Neural cell (in vitro differentiated cells): Measurements from ENCODE around the gene CLIP4. TPM values are rescaled to one million over a fixed set of nuclear protein-coding genes. Genes with fewer than 3 reads are reported as not detected.

Experiments used
- H2AFZ ChIP-seq: fragments of 200-600, 300-800 bp; sonication (generic), shearing (Covaris generic); 2 replicates; pipeline ENCODE4 v1.6.0; 2014; ENCODE audit warnings: low read depth, mild to moderate bottlenecking, antibody characterized with exemption, low read length, moderate library complexity
- H3F3A ChIP-seq: fragments of 200-600 bp; shearing (Covaris generic); 2 replicates; pipeline ENCODE4 v1.6.1; 2016; ENCODE audit warnings: mild to moderate bottlenecking, moderate library complexity, mixed read lengths, antibody characterized with exemption, low read length; ENCODE audit not compliant: insufficient read depth, poor library complexity, severe bottlenecking
- H3K27ac ChIP-seq: fragments of 200-600, 300-800 bp; sonication (generic), shearing (Covaris generic); 2 replicates; pipeline ENCODE4 v1.5.1; 2014; ENCODE audit warnings: mild to moderate bottlenecking, low read length, moderate library complexity
- H3K27me3 ChIP-seq: fragments of 300-800, 200-600 bp; sonication (generic), shearing (Covaris generic); 2 replicates; pipeline ENCODE4 v1.6.0; 2014; ENCODE audit warnings: mild to moderate bottlenecking, low read depth, low read length, moderate library complexity; ENCODE audit not compliant: insufficient read depth
- H3K36me3 ChIP-seq: fragments of 300-800, 200-600 bp; sonication (generic), shearing (Covaris generic); 2 replicates; pipeline ENCODE4 v1.5.1; 2014; ENCODE audit warnings: mild to moderate bottlenecking, antibody characterized with exemption, low read length, moderate library complexity; ENCODE audit not compliant: insufficient read depth
- H3K4me2 ChIP-seq: fragments of 300-800, 200-600 bp; sonication (generic), shearing (Covaris generic); 2 replicates; pipeline ENCODE4 v1.6.0; 2014; ENCODE audit warnings: mild to moderate bottlenecking, low read length
- H3K4me3 ChIP-seq: fragments of 300-800, 200-600 bp; sonication (generic), shearing (Covaris generic); 2 replicates; pipeline ENCODE4 v1.5.1; 2014; ENCODE audit warnings: mild to moderate bottlenecking, low read length, moderate library complexity
- H3K79me2 ChIP-seq: fragments of 200-600 bp; shearing (Covaris generic); replicated peaks from 2 replicates; pipeline ENCODE4 v1.6.0; 2014; ENCODE audit warnings: mild to moderate bottlenecking, low read length, moderate library complexity; ENCODE audit not compliant: insufficient read depth
- H3K9ac ChIP-seq: fragments of 300-800, 200-600 bp; sonication (generic), shearing (Covaris generic); 2 replicates; pipeline ENCODE4 v1.6.1; 2016; ENCODE audit warnings: mild to moderate bottlenecking, low read length, mixed read lengths
- H3K9me2 ChIP-seq: fragments of 200-600 bp; shearing (Covaris generic); 2 replicates; pipeline ENCODE4 v1.6.1; 2016; ENCODE audit warnings: mild to moderate bottlenecking, low read length, mixed read lengths; ENCODE audit not compliant: insufficient read depth
- H3K9me3 ChIP-seq: fragments of 200-600, 300-800 bp; sonication (generic), shearing (Covaris generic); 2 replicates; pipeline ENCODE4 v1.6.1; 2016; ENCODE audit warnings: mild to moderate bottlenecking, mixed run types, low read length, moderate library complexity, mixed read lengths
- H4K20me1 ChIP-seq: fragments of 200-600 bp; shearing (Covaris generic); 2 replicates; pipeline ENCODE4 v1.6.1; 2016; ENCODE audit warnings: mild to moderate bottlenecking, mixed run types; ENCODE audit not compliant: insufficient read depth
- EP300 ChIP-seq: fragments of 450-650 bp; conservative IDR thresholded peaks from 2 replicates; pipeline ENCODE4 v1.6.1; 2014; ENCODE audit warnings: antibody characterized with exemption, mild to moderate bottlenecking, moderate library complexity; ENCODE audit not compliant: poor library complexity, severe bottlenecking
- EZH2 ChIP-seq: fragments of 200-600, 300-800 bp; shearing (Covaris generic), sonication (generic); IDR thresholded peaks from 2 replicates; pipeline ENCODE4 v1.6.1; 2014; ENCODE audit warnings: antibody characterized with exemption, low read length, borderline replicate concordance, mild to moderate bottlenecking; ENCODE audit not compliant: insufficient read depth, poor library complexity, severe bottlenecking
- MXI1 ChIP-seq: fragments of 450-650 bp; conservative IDR thresholded peaks from 2 replicates; pipeline ENCODE4 v1.6.1; 2014; ENCODE audit warnings: antibody characterized with exemption, mild to moderate bottlenecking; ENCODE audit not compliant: poor library complexity, severe bottlenecking
- POLR2AphosphoS5 ChIP-seq: IDR thresholded peaks from 2 replicates; pipeline ENCODE4 v1.6.1; 2012
- RAD21 ChIP-seq: fragments of 450-650 bp; conservative IDR thresholded peaks from 2 replicates; pipeline ENCODE4 v1.6.1; 2014; ENCODE audit warnings: antibody characterized with exemption, mild to moderate bottlenecking, moderate library complexity
- SMC3 ChIP-seq: fragments of 450-650 bp; conservative IDR thresholded peaks from 2 replicates; pipeline ENCODE4 v1.6.1; 2014; ENCODE audit warnings: antibody characterized with exemption, mild to moderate bottlenecking, moderate library complexity; ENCODE audit not compliant: poor library complexity
- TAF1 ChIP-seq: IDR thresholded peaks from 2 replicates; pipeline ENCODE4 v1.6.1; 2012; ENCODE audit warnings: low read depth
- polyA plus RNA-seq: library from polyadenylated mRNA; depleted of rRNA; stranded (reverse); fragments of >200 nt; gene quantifications from 2 replicates; pipeline ENCODE4 v1.2.3, GENCODE V29; 2014
- TF ChIP-seq, protein P1 (sequence below): fragments of 450-650 bp; IDR thresholded peaks from 2 replicates; pipeline ENCODE4 v1.5.1; 2014; ENCODE audit warnings: antibody characterized with exemption, mild to moderate bottlenecking, moderate library complexity; ENCODE audit not compliant: poor library complexity, severe bottlenecking
- TF ChIP-seq, protein P2 (sequence below): IDR thresholded peaks from 2 replicates; pipeline ENCODE4 v1.6.1; 2012; ENCODE audit warnings: borderline replicate concordance

Gene CLIP4
- polyA plus RNA-seq, 1 donor from 2014 or later = 10.2 TPM

DNA sequence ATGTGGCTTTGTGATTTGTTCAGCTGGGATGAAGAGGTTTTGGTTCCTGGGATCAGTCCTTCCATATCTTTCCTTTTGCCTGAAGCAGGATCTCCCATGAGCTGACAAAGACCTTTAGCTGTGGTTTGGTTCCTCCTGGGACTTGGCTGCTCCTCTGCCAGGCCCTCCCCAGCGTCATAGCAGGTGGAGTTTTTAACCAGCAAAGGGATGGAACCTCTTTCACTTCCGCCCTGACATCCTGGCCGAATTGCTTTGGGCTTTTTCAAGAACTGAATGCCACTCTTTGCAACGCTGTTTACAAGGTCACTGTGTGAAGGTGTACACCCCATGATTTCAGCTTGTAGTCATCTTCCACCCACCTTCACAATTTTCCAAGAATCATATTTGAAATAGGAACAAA, 41.3 kb upstream of the CLIP4 start:
- Histone ChIP-seq H3K36me3 (no peaks in the 10 kb centered on the region), H3K4me3 (no peak overlapping the region), H3K9me3 (no peaks in the 10 kb centered on the region), H3K9me2 (no peaks in the 10 kb centered on the region), H2AFZ (no peak overlapping the region), H3K27me3 (no peaks in the 10 kb centered on the region), H3K27ac (no peak overlapping the region), H3K4me2 (no peak overlapping the region), H3F3A (no peaks in the 10 kb centered on the region), H3K79me2 (no peaks in the 10 kb centered on the region), H4K20me1 (no peaks in the 10 kb centered on the region), H3K9ac (no peak overlapping the region)
- TF ChIP-seq EP300 (no peak), RAD21 (no peak), POLR2AphosphoS5 (no peak), MXI1 (no peak), TAF1 (no peak), SMC3 (no peak)
- TF ChIP-seq, protein P1, sequence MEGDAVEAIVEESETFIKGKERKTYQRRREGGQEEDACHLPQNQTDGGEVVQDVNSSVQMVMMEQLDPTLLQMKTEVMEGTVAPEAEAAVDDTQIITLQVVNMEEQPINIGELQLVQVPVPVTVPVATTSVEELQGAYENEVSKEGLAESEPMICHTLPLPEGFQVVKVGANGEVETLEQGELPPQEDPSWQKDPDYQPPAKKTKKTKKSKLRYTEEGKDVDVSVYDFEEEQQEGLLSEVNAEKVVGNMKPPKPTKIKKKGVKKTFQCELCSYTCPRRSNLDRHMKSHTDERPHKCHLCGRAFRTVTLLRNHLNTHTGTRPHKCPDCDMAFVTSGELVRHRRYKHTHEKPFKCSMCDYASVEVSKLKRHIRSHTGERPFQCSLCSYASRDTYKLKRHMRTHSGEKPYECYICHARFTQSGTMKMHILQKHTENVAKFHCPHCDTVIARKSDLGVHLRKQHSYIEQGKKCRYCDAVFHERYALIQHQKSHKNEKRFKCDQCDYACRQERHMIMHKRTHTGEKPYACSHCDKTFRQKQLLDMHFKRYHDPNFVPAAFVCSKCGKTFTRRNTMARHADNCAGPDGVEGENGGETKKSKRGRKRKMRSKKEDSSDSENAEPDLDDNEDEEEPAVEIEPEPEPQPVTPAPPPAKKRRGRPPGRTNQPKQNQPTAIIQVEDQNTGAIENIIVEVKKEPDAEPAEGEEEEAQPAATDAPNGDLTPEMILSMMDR = no peak

DNA sequence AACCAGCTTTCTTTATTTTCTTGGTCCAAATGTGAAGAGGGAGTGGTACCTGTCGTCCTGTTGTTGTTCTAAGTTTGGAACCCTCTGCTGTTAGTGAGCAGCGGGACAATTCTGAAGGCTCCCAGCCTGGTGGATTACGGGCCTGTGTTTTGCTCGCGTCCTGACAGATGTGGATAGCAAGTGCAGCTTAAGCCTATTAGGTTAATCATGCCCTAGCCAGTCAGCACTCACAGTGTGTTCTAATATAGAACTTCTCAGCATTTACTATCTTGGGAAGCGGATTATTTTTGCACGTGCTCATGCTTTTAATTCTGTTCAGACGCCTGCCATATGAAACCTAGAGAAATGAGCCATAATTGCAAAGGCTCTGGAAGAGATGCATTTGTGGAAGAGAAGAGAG, 40.8 kb upstream of the CLIP4 start, which contains the start of gene PCARE:
TSS of gene PCARE (minus strand) at position 113 of the 400 bp plus-strand sequence. CDS start 262 bp downstream, outside the sequence.
- no peak within 1 kb of the TSS for H3K9ac ChIP-seq
- H3K27me3 ChIP-seq = no peaks in the 10 kb centered on the region
- no peak within 1 kb of the TSS for H3K4me2 ChIP-seq
- H2AFZ ChIP-seq = no peak within 1 kb of the TSS
- H3K4me3 ChIP-seq = no peak within 1 kb of the TSS
- H4K20me1 ChIP-seq = no peaks in the 10 kb centered on the region
- no peaks in the 10 kb centered on the region for H3K36me3 ChIP-seq
- no peaks in the 10 kb centered on the region for H3K9me3 ChIP-seq
- TF ChIP-seq EZH2 = no peak
- TF ChIP-seq, protein P2, sequence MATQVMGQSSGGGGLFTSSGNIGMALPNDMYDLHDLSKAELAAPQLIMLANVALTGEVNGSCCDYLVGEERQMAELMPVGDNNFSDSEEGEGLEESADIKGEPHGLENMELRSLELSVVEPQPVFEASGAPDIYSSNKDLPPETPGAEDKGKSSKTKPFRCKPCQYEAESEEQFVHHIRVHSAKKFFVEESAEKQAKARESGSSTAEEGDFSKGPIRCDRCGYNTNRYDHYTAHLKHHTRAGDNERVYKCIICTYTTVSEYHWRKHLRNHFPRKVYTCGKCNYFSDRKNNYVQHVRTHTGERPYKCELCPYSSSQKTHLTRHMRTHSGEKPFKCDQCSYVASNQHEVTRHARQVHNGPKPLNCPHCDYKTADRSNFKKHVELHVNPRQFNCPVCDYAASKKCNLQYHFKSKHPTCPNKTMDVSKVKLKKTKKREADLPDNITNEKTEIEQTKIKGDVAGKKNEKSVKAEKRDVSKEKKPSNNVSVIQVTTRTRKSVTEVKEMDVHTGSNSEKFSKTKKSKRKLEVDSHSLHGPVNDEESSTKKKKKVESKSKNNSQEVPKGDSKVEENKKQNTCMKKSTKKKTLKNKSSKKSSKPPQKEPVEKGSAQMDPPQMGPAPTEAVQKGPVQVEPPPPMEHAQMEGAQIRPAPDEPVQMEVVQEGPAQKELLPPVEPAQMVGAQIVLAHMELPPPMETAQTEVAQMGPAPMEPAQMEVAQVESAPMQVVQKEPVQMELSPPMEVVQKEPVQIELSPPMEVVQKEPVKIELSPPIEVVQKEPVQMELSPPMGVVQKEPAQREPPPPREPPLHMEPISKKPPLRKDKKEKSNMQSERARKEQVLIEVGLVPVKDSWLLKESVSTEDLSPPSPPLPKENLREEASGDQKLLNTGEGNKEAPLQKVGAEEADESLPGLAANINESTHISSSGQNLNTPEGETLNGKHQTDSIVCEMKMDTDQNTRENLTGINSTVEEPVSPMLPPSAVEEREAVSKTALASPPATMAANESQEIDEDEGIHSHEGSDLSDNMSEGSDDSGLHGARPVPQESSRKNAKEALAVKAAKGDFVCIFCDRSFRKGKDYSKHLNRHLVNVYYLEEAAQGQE = no peak
- TF ChIP-seq POLR2AphosphoS5 = no peak
- no peaks in the 10 kb centered on the region for H3K79me2 ChIP-seq
- no peak within 1 kb of the TSS for H3K27ac ChIP-seq
- H3K9me2 ChIP-seq = no peaks in the 10 kb centered on the region
- H3F3A ChIP-seq = no peaks in the 10 kb centered on the region
